GM19372 (cell line): ENCODE measurements around the gene VTI1A.

Experiments
- ATAC-seq: cut with Tn5 transposase; IDR thresholded peaks from one replicate; pipeline ENCODE4 v1.9.1; 2021; ENCODE audit warnings: mild to moderate bottlenecking, low read depth, moderate library complexity; ENCODE audit not compliant: unreplicated experiment

Gene VTI1A

GRCh38 chr10:112768121-112768520 is 321.1 kb downstream of the VTI1A start:
- no peak for ATAC-seq

- ATAC-seq, result no peak
Measured at GRCh38 chr10:112769081-112769480, 322.1 kb downstream of the VTI1A start.

GRCh38 chr10:112769611-112770370 is 322.8 kb downstream of the VTI1A start:
- no peak for ATAC-seq

- ATAC-seq, result no peak
Measured at GRCh38 chr10:112771733-112772132, 324.7 kb downstream of the VTI1A start.

GRCh38 chr10:112773783-112774182 is 326.8 kb downstream of the VTI1A start:
- no peak for ATAC-seq

- ATAC-seq, result no peak
Measured at GRCh38 chr10:112774210-112774609, 327.2 kb downstream of the VTI1A start.

GRCh38 chr10:112774798-112775197 is 327.8 kb downstream of the VTI1A start:
- no peak for ATAC-seq

- ATAC-seq, result no peak
Measured at GRCh38 chr10:112775381-112775780, 328.4 kb downstream of the VTI1A start.

GRCh38 chr10:112775892-112776674 is 329.1 kb downstream of the VTI1A start:
- ATAC-seq, result no peak

- no peak for ATAC-seq
Measured at GRCh38 chr10:112778579-112778978, 331.6 kb downstream of the VTI1A start.

GRCh38 chr10:112779025-112779770 is 332.2 kb downstream of the VTI1A start:
- no peak for ATAC-seq

GRCh38 chr10:112782200-112782907 is 335.3 kb downstream of the VTI1A start:
- no peak for ATAC-seq

GRCh38 chr10:112783351-112784021 is 336.5 kb downstream of the VTI1A start:
- no peak for ATAC-seq

GRCh38 chr10:112784022-112784461 is 337.0 kb downstream of the VTI1A start:
- no peak for ATAC-seq

- no peak for ATAC-seq
Measured at GRCh38 chr10:112785089-112785488, 338.1 kb downstream of the VTI1A start.

GRCh38 chr10:112789248-112789647 is 342.2 kb downstream of the VTI1A start:
- no peak for ATAC-seq

GRCh38 chr10:112790030-112790429 is 343.0 kb downstream of the VTI1A start:
- no peak for ATAC-seq

- no peak for ATAC-seq
Measured at GRCh38 chr10:112790921-112791320, 343.9 kb downstream of the VTI1A start.

GRCh38 chr10:112791447-112791846 is 344.4 kb downstream of the VTI1A start:
- no peak for ATAC-seq
